ENCODE results near the gene METTL5. TPM values are rescaled to one million over a fixed set of nuclear protein-coding genes. Genes with fewer than 3 reads are reported as not detected.

The METTL5 gene
- polyA plus RNA-seq, 3 donors: 42.8 to 76.0 (median 60.3) TPM

Other genes starting within 250 kb of the METTL5 start
- 10 to 100 TPM; 12.3 to 31.9 (median 23.1) TPM for gene PPIG, start 240.6 kb downstream of the METTL5 start, polyA plus RNA-seq
- gene CFAP210, start 130.5 kb downstream of the METTL5 start, polyA plus RNA-seq: 1 to 10 TPM in 1 of 3 donors, under 1 TPM in 2; 0.05 to 2.6 (median 0.21) TPM
- 10 to 100 TPM in 1 of 3 donors, 1 to 10 TPM in 2; 3.3 to 10.6 (median 5.0) TPM for gene PHOSPHO2, start 130.4 kb downstream of the METTL5 start, polyA plus RNA-seq
- gene KLHL23, start 91.1 kb downstream of the METTL5 start, polyA plus RNA-seq: 1 to 10 TPM; 1.6 to 3.5 (median 3.4) TPM
- gene SSB, start 26.0 kb downstream of the METTL5 start, polyA plus RNA-seq: 100 to 1,000 TPM in 2 of 3 donors, 10 to 100 TPM in 1; 34.3 to 135 (median 119) TPM
- 10 to 100 TPM in 2 of 3 donors, 1 to 10 TPM in 1; 7.4 to 14.2 (median 13.4) TPM for gene UBR3, start 2.5 kb upstream of the METTL5 start, polyA plus RNA-seq